K562 (cell line): ENCODE results near the gene C2CD4C. TPM values are rescaled to one million over a fixed set of nuclear protein-coding genes. Genes with fewer than 3 reads are reported as not detected.

ENCODE experiments used
- ATAC-seq: fragments of 200-7000 bp; cut with Tn5 transposase; 3 replicates; pipeline ENCODE4 v1.9.1; 2020; ENCODE audit warnings: moderate library complexity
- BruUV-seq: library from RNA; stranded (reverse); fragments of 400-500 nt; replicated peaks from 2 replicates; lab custom pipeline; 2021; lab: Mats Ljungman, UMichigan
- CTCF ChIA-PET: fragments of 300-600 bp; formaldehyde crosslinking; extraction: SDS; loops from one replicate; lab custom pipeline; 2021; ENCODE audit warnings: low intra/inter-chr PET ratio; lab: Yijun Ruan, JAX
- POLR2A ChIA-PET: fragments of 300-600, 350-650 bp; sonication (Branson Sonifier 250); formaldehyde crosslinking; extraction: SDS; loops from one replicate; lab custom pipeline; 2021; ENCODE audit warnings: antibody characterized with exemption, inconsistent platforms; lab: Yijun Ruan, JAX
- DNase-seq, 4 experiments: peaks; one replicate each; pipeline versions ENCODE4 v3.0.0 to v3.0.0-alpha.2; 2011 to 2018; ENCODE audit warnings: low spot score in 3 of 4, mixed read lengths in 3 of 4; ENCODE audit errors: extremely low read depth in 1 of 4
- FAIRE-seq: peaks from 2 replicates; lab custom pipeline; 2011; peaks lifted over from hg19 to GRCh38; lab: Jason Lieb, UNC
- H2AFZ ChIP-seq: 2 replicates; pipeline ENCODE4 v1.6.0; 2011; ENCODE audit warnings: low read depth, low read length, control low read depth, inconsistent platforms
- H3K27ac ChIP-seq: fragments of 200-600 bp; 3 replicates; pipeline ENCODE4 v1.8.0; 2011; ENCODE audit warnings: low read depth, mild to moderate bottlenecking, control low read depth, inconsistent platforms, low read length, moderate library complexity, mixed read lengths; ENCODE audit errors: extremely low read depth
- H3K27me3 ChIP-seq, 2 experiments: fragments of 300-600 bp in 1 of 2; 2 replicates in 1 of 2; 3 replicates in 1 of 2; pipeline versions ENCODE4 v1.6.0 to v1.8.0; 2011; ENCODE audit warnings: inconsistent platforms in 2 of 2, low read length in 2 of 2, mild to moderate bottlenecking in 1 of 2, mixed read lengths in 1 of 2, moderate library complexity in 1 of 2; ENCODE audit not compliant: control insufficient read depth in 2 of 2, insufficient read depth in 2 of 2
- H3K36me3 ChIP-seq: fragments of 300-600 bp; 3 replicates; pipeline ENCODE4 v1.8.0; 2011; ENCODE audit warnings: mild to moderate bottlenecking, low read length, inconsistent platforms; ENCODE audit not compliant: control insufficient read depth, insufficient read depth
- H3K4me1 ChIP-seq, 2 experiments: fragments of 200-600 bp in 1 of 2; replicated peaks in 1 of 2; 2 replicates in 1 of 2; 3 replicates in 1 of 2; pipeline versions ENCODE4 v1.5.1 to v1.8.0; 2011; ENCODE audit warnings: inconsistent platforms in 2 of 2, low read length in 2 of 2, mild to moderate bottlenecking in 1 of 2, mixed read lengths in 1 of 2, moderate library complexity in 1 of 2; ENCODE audit not compliant: control insufficient read depth in 2 of 2, insufficient read depth in 2 of 2
- H3K4me2 ChIP-seq: 2 replicates; pipeline ENCODE4 v1.6.1; 2011; ENCODE audit warnings: low read length, control low read depth, inconsistent platforms, mixed read lengths; ENCODE audit not compliant: insufficient read depth
- H3K4me3 ChIP-seq: fragments of 200-600 bp; sonication (generic), shearing (Covaris generic); 2 replicates; pipeline ENCODE4 v1.5.1; 2016; ENCODE audit warnings: control low read depth, inconsistent platforms
- H3K79me2 ChIP-seq: fragments of 200-600 bp; 3 replicates; pipeline ENCODE4 v1.8.0; 2011; ENCODE audit warnings: low read length, inconsistent platforms; ENCODE audit not compliant: control insufficient read depth, insufficient read depth
- H3K9ac ChIP-seq, 2 experiments: 2 replicates each; pipeline versions ENCODE4 v1.6.0 to v1.6.1; 2011; ENCODE audit warnings: low read depth in 2 of 2, low read length in 2 of 2, control low read depth in 1 of 2, inconsistent platforms in 1 of 2, mild to moderate bottlenecking in 1 of 2, mixed read lengths in 1 of 2; ENCODE audit not compliant: insufficient read depth in 1 of 2
- H3K9me1 ChIP-seq: one replicate; pipeline ENCODE4 v1.6.0; 2011; ENCODE audit warnings: inconsistent platforms, mild to moderate bottlenecking, low read length, moderate library complexity; ENCODE audit not compliant: control insufficient read depth, insufficient read depth
- H3K9me3 ChIP-seq: replicated peaks from 2 replicates; pipeline ENCODE4 v1.5.1; 2011; ENCODE audit warnings: low read depth, low read length, inconsistent platforms; ENCODE audit not compliant: control insufficient read depth, insufficient read depth
- H4K20me1 ChIP-seq: replicated peaks from 2 replicates; pipeline ENCODE4 v1.6.1; 2011; ENCODE audit warnings: low read length, inconsistent platforms, mixed read lengths; ENCODE audit not compliant: control insufficient read depth, insufficient read depth
- FOXP1 ChIP-seq: sonication (generic); formaldehyde crosslinking; IDR thresholded peaks from 2 replicates; pipeline ENCODE4 v1.8.0; 2022; ENCODE audit warnings: mild to moderate bottlenecking, missing genetic modification reagents
- MTA2 ChIP-seq: fragments of 450-650 bp; IDR thresholded peaks from 2 replicates; pipeline ENCODE4 v1.6.1; 2016; ENCODE audit warnings: low read depth
- MYNN ChIP-seq, 2 experiments: sonication (generic); formaldehyde crosslinking in 1 of 2; IDR thresholded peaks; 2 replicates each; pipeline versions ENCODE4 v1.5.0 to v1.6.1; 2016 to 2020; ENCODE audit warnings: antibody characterized with exemption in 1 of 2, missing genetic modification reagents in 1 of 2
- POLR2AphosphoS2 ChIP-seq: IDR thresholded peaks from 2 replicates; pipeline ENCODE4 v1.6.1; 2012; ENCODE audit warnings: low read length, improper control_type of control experiment
- RBBP5 ChIP-seq: fragments of 200-600 bp; sonication (generic); IDR thresholded peaks from 2 replicates; pipeline ENCODE4 v1.6.1; 2012; ENCODE audit warnings: borderline replicate concordance, mild to moderate bottlenecking, low read length, control low read depth, inconsistent platforms; ENCODE audit not compliant: insufficient read depth, poor library complexity, severe bottlenecking
- SETDB1 ChIP-seq: IDR thresholded peaks from one replicate; pipeline ENCODE4 v1.6.1; 2012; ENCODE audit warnings: low read length, control low read depth, inconsistent platforms
- SNAPC5 ChIP-seq: fragments of 250-450 bp; sonication (Bioruptor Pico); IDR thresholded peaks from 2 replicates; pipeline ENCODE4 v1.8.0; 2021; ENCODE audit warnings: moderate library complexity, mild to moderate bottlenecking, inconsistent platforms
- TRIM25 ChIP-seq: fragments of 450-650 bp; IDR thresholded peaks from 2 replicates; pipeline ENCODE4 v1.7.0; 2016; ENCODE audit warnings: borderline replicate concordance
- ZFP1 ChIP-seq: fragments of 450-650 bp; formaldehyde crosslinking; IDR thresholded peaks from 2 replicates; pipeline ENCODE4 v1.4.0; 2020; ENCODE audit warnings: mild to moderate bottlenecking, mixed read lengths
- ZKSCAN3 ChIP-seq: fragments of 250-450 bp; sonication (Bioruptor Pico); IDR thresholded peaks from 2 replicates; pipeline ENCODE4 v1.4.0; 2020
- ZNF431 ChIP-seq: sonication (generic); formaldehyde crosslinking; IDR thresholded peaks from 2 replicates; pipeline ENCODE4 v1.8.0; 2022; ENCODE audit warnings: mild to moderate bottlenecking, missing genetic modification reagents
- ZNF764 ChIP-seq: fragments of 250-450 bp; sonication (Bioruptor Pico); IDR thresholded peaks from 2 replicates; pipeline ENCODE4 v1.4.0; 2020; ENCODE audit warnings: low read depth, mild to moderate bottlenecking, moderate library complexity
- WGBS: fragments of 100-300 bp; shearing (Covaris generic); methylation state at CpG from one replicate; pipeline ENCODE4 v1.1.6; 2016; ENCODE audit warnings: low coverage, mixed read lengths; ENCODE audit not compliant: insufficient coverage; ENCODE audit errors: missing lambda C conversion rate; 5-methylcytosine and 5-hydroxymethylcytosine counted together
- in situ Hi-C: fragments of 300-500 bp; cut with MboI; formaldehyde crosslinking; loops from 4 replicates; pipeline ENCODE4 v1.15.0; 2018; ENCODE audit warnings: inconsistent platforms, mixed read lengths
- intact Hi-C: fragments of 100-400 bp; cut with micrococcal nuclease; formaldehyde crosslinking; loops from 2 replicates; pipeline ENCODE4 v1.14.2; 2022
- polyA plus RNA-seq, 8 experiments: library from polyadenylated mRNA; depleted of rRNA in 4 of 8; stranded (reverse) in 5 of 8; unstranded in 3 of 8; fragments of >200 nt; fragmentation: Nextera tagmentation in 2 of 8; fragmentation: Illumina TruSeq in 1 of 8; extraction: Ambion mirVana in 2 of 8; extraction: Trizol in 1 of 8; gene quantifications; 2 replicates each; pipeline versions ENCODE4 v1.2.1 to v1.2.3, GENCODE V29; 2011 to 2014; ENCODE audit warnings: inconsistent platforms in 1 of 8, missing spikeins in 1 of 8
- total RNA-seq, 7 experiments: library from RNA; depleted of rRNA in 6 of 7; stranded (reverse); fragments of >200 nt in 6 of 7; fragmentation: Illumina TruSeq in 2 of 7; extraction: Trizol in 2 of 7; gene quantifications; 2 replicates each; pipeline versions ENCODE4 v1.2.1 to v1.2.3, GENCODE V29; 2011 to 2021; ENCODE audit warnings: low replicate concordance in 1 of 7

The C2CD4C gene
- total and polyA plus RNA-seq, 9 of the 15 experiments (the other 6 are each of a cell fraction or from before 2014, with no cell fraction given) = 0.01 to 0.07 TPM; not detected in 7

GRCh38 chr19:372306-372890 is 36.5 kb downstream of the C2CD4C start:
- Histone ChIP-seq H3K9ac (no peak overlapping the region), H3K79me2 (no peaks in the 10 kb centered on the region), H3K27me3 (peaks cover 69 to 88% of the 10 kb centered on the region in 2 experiments), H3K36me3 (no peaks in the 10 kb centered on the region), H3K4me1 (peaks cover 0 to 33% of the 10 kb centered on the region in 2 experiments; a peak in 2 of 5 replicates), H4K20me1 (no peaks in the 10 kb centered on the region; the same call in 1 of the 2 replicates), H3K4me2 (no peak overlapping the region), H3K9me1 (no peaks in the 10 kb centered on the region)
- WGBS = 7% methylated on average over 14 of the region's 14 CpGs
- ATAC-seq = no peak
- POLR2A ChIA-PET = no interaction called here
- intact Hi-C loops = no loop called here
- no peak for FAIRE-seq
- no peak for TF ChIP-seq ZFP1 (CRISPR knock-in tag)
- no peak for TF ChIP-seq POLR2AphosphoS2
- TF ChIP-seq ZKSCAN3 (CRISPR knock-in tag) = no peak
- no peak for TF ChIP-seq RBBP5
- no peak for TF ChIP-seq ZNF764 (CRISPR knock-in tag)
- no peak for TF ChIP-seq MYNN (IDR thresholded peaks at IDR 0.05)
- TF ChIP-seq MYNN (CRISPR knock-in tag; IDR thresholded peaks at IDR 0.05) = no peak
- TF ChIP-seq SETDB1 = no peak
- no peak for TF ChIP-seq TRIM25
- TF ChIP-seq FOXP1 = no peak
- TF ChIP-seq ZNF431 (CRISPR knock-in tag) = no peak
- no peak for TF ChIP-seq MTA2
- TF ChIP-seq SNAPC5 = no peak
- TF ChIP-seq, all 486 proteins: peak for 0
- no TSS peak for BruUV-seq
- no peak overlapping the region for H2AFZ ChIP-seq
- CTCF ChIA-PET = interaction anchor here (0.9 kb wide), 1 partner anchor 380 kb away, joined by 3 read pairs; no protein-coding TSS in a partner anchor
- H3K4me3 ChIP-seq = no peak overlapping the region
- DNase-seq = no peak
- no peaks in the 10 kb centered on the region for H3K9me3 ChIP-seq
- in situ Hi-C loops = no loop called here
- no peak overlapping the region for H3K27ac ChIP-seq
